ENCODE data around the gene ZNRF1. TPM values are rescaled to one million over a fixed set of nuclear protein-coding genes. Genes with fewer than 3 reads are reported as not detected.

ZNRF1 gene
- total and polyA plus RNA-seq, 2 donors (not counting 1 experiment from before 2014, with no cell fraction given) = 0.27 to 0.76 TPM

DNA sequence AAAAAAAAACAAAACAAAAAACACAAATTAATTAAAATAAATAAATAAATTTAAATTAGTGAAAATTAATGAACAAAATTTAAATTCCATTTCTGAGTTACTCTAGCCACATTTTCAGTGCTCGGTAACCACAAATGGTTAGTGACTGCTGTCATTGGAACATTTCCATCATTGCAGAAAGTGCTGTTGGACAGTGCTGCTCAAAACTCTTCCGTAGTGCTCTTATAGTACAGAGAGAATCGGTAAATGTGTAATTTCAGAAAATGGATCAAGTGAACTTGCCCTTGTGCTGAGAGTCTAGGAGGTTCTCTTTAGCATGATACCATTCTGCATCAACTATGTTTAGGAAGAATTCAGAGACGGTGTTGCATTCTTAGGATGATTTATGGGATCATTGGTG, 23.7 kb downstream of the ZNRF1 start:
- Mint-ChIP-seq H3K27me3 (no peaks in the 10 kb centered on the region), H3K9me3 (ENCODE audit: insufficient read depth) (no peaks in the 10 kb centered on the region), H3K4me1 (peaks cover 8% of the 10 kb centered on the region), H3K27ac (no peak overlapping the region), H3K4me3 (no peak overlapping the region)
- Histone ChIP-seq H3K79me2 (ENCODE audit: control insufficient read depth, insufficient read depth, low read length) (no peaks in the 10 kb centered on the region), H3K4me1 (ENCODE audit: control insufficient read depth in 2 of 2, insufficient read depth in 2 of 2, low read length in 2 of 2) (no peaks in the 10 kb centered on the region), H3K27me3 (replicated peaks in 1 of 4; ENCODE audit: control extremely low read depth in 1 of 4, control insufficient read depth in 3 of 4, insufficient read depth in 4 of 4, low read length in 3 of 4) (no peaks in the 10 kb centered on the region), H3K4me3 (ENCODE audit: control extremely low read depth in 1 of 5, extremely low read depth in 1 of 5, insufficient read depth in 1 of 5, low read depth in 2 of 5, low read length in 4 of 5) (no peak overlapping the region), H2AFZ (ENCODE audit: insufficient read depth, low read depth, low read length, poor library complexity, severe bottlenecking) (no peak overlapping the region), H3K9ac (ENCODE audit: low read length) (no peak overlapping the region), H3K4me2 (replicated peaks; ENCODE audit: low read depth, low read length, poor library complexity, severe bottlenecking) (no peak overlapping the region), H4K20me1 (ENCODE audit: control insufficient read depth, insufficient read depth, low read length, poor library complexity, severe bottlenecking) (no peaks in the 10 kb centered on the region), H3K9me3 (ENCODE audit: control extremely low read depth in 1 of 3, control insufficient read depth in 2 of 3, insufficient read depth in 1 of 3, low read length in 2 of 3) (peaks cover 3 to 18% (median 11%) of the 10 kb centered on the region in 3 donors), H3K36me3 (replicated peaks in 1 of 2; ENCODE audit: control extremely low read depth in 1 of 2, control insufficient read depth in 1 of 2, extremely low read depth in 1 of 2, insufficient read depth in 2 of 2, low read length in 1 of 2) (no peaks in the 10 kb centered on the region), H3K27ac (ENCODE audit: low read length in 2 of 2) (no peak overlapping the region)
- DNase-seq = no peak
- POLR2A ChIA-PET = no interaction called here
- 96% methylated on average over 4 of the region's 4 CpGs for WGBS (ENCODE audit: insufficient coverage)
- intact Hi-C loops (cut with micrococcal nuclease) = no loop called here
- TF ChIP-seq EZH2 (IDR thresholded peaks at IDR 0.05; ENCODE audit: borderline replicate concordance, insufficient read depth, low read depth, low read length, poor library complexity, severe bottlenecking) = no peak
- TF ChIP-seq, protein P1, sequence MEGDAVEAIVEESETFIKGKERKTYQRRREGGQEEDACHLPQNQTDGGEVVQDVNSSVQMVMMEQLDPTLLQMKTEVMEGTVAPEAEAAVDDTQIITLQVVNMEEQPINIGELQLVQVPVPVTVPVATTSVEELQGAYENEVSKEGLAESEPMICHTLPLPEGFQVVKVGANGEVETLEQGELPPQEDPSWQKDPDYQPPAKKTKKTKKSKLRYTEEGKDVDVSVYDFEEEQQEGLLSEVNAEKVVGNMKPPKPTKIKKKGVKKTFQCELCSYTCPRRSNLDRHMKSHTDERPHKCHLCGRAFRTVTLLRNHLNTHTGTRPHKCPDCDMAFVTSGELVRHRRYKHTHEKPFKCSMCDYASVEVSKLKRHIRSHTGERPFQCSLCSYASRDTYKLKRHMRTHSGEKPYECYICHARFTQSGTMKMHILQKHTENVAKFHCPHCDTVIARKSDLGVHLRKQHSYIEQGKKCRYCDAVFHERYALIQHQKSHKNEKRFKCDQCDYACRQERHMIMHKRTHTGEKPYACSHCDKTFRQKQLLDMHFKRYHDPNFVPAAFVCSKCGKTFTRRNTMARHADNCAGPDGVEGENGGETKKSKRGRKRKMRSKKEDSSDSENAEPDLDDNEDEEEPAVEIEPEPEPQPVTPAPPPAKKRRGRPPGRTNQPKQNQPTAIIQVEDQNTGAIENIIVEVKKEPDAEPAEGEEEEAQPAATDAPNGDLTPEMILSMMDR (IDR thresholded peaks at IDR 0.05) = no peak
- no peak for ATAC-seq (ENCODE audit: low read depth)
- CTCF ChIA-PET = no interaction called here

DNA sequence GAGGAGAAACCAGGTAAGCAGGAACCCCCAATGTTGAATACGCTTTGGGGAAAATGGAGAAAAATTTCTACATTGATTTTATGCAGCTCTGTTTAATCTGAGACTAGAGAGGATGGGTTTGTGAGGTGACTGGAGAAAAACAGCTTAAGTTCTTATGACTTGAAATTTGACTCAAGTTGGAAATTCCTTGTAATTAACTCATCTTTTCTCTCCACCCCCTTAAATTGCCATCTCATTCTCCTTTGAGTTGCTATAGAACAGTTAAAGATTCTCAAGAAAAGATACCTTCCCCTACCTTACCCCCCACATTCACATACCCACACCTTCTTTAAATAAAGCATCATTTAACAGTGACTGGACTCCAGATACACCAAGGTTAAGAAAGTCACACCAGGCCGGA, 24.2 kb downstream of the ZNRF1 start:
- no peaks in the 10 kb centered on the region for H4K20me1 ChIP-seq (ENCODE audit: control insufficient read depth, insufficient read depth, low read length, poor library complexity, severe bottlenecking)
- no peaks in the 10 kb centered on the region for H3K9me3 Mint-ChIP-seq (ENCODE audit: insufficient read depth)
- H3K4me3 ChIP-seq (ENCODE audit: control extremely low read depth in 1 of 5, extremely low read depth in 1 of 5, insufficient read depth in 1 of 5, low read depth in 2 of 5, low read length in 4 of 5) = no peak overlapping the region
- no peak overlapping the region for H3K4me2 ChIP-seq (replicated peaks; ENCODE audit: low read depth, low read length, poor library complexity, severe bottlenecking)
- no peak overlapping the region for H3K27ac ChIP-seq (ENCODE audit: low read length in 2 of 2)
- H3K36me3 ChIP-seq (replicated peaks in 1 of 2; ENCODE audit: control extremely low read depth in 1 of 2, control insufficient read depth in 1 of 2, extremely low read depth in 1 of 2, insufficient read depth in 2 of 2, low read length in 1 of 2) = no peaks in the 10 kb centered on the region
- TF ChIP-seq, protein P1 (IDR thresholded peaks at IDR 0.05) = no peak
- TF ChIP-seq EZH2 (IDR thresholded peaks at IDR 0.05; ENCODE audit: borderline replicate concordance, insufficient read depth, low read depth, low read length, poor library complexity, severe bottlenecking) = no peak
- no peaks in the 10 kb centered on the region for H3K79me2 ChIP-seq (ENCODE audit: control insufficient read depth, insufficient read depth, low read length)
- H2AFZ ChIP-seq (ENCODE audit: insufficient read depth, low read depth, low read length, poor library complexity, severe bottlenecking) = no peak overlapping the region
- H3K4me3 Mint-ChIP-seq = no peak overlapping the region
- no peaks in the 10 kb centered on the region for H3K27me3 ChIP-seq (replicated peaks in 1 of 4; ENCODE audit: control extremely low read depth in 1 of 4, control insufficient read depth in 3 of 4, insufficient read depth in 4 of 4, low read length in 3 of 4)
- WGBS (ENCODE audit: insufficient coverage) = 100% methylated on average over 1 of the region's 2 CpGs
- no peaks in the 10 kb centered on the region for H3K4me1 ChIP-seq (ENCODE audit: control insufficient read depth in 2 of 2, insufficient read depth in 2 of 2, low read length in 2 of 2)
- no peaks in the 10 kb centered on the region for H3K27me3 Mint-ChIP-seq
- ATAC-seq (ENCODE audit: low read depth) = no peak
- H3K9ac ChIP-seq (ENCODE audit: low read length) = no peak overlapping the region
- no peak for DNase-seq
- ChIA-PET POLR2A (interaction anchor here (0.7 kb wide), 1 partner anchor 65 kb away, joined by 4 read pairs; no protein-coding TSS in a partner anchor), CTCF (no interaction called here)
- intact Hi-C loops (cut with micrococcal nuclease) = no loop called here
- H3K4me1 Mint-ChIP-seq = peaks cover 8% of the 10 kb centered on the region
- no peak overlapping the region for H3K27ac Mint-ChIP-seq
- H3K9me3 ChIP-seq (ENCODE audit: control extremely low read depth in 1 of 3, control insufficient read depth in 2 of 3, insufficient read depth in 1 of 3, low read length in 2 of 3) = peaks cover 3 to 18% (median 11%) of the 10 kb centered on the region in 3 donors

Data from B cell (primary cell).